ACC112 (cell line): ENCODE measurements around the gene ZNF672.

ENCODE experiments used
- H2AFZ ChIP-seq: fragments of 200-600 bp; sonication (generic); one replicate; pipeline ENCODE4 v1.6.0; 2017; ENCODE audit warnings: antibody characterized with exemption, low read length; ENCODE audit not compliant: unreplicated experiment
- H3K27ac ChIP-seq: fragments of 200-600 bp; sonication (generic); 2 replicates; pipeline ENCODE4 v1.5.1; 2014; ENCODE audit warnings: low read depth, mild to moderate bottlenecking, antibody characterized with exemption, low read length, moderate library complexity
- H3K27me3 ChIP-seq: fragments of 200-600 bp; sonication (generic); 2 replicates; pipeline ENCODE4 v1.6.1; 2014; ENCODE audit warnings: mild to moderate bottlenecking, antibody characterized with exemption, low read length, moderate library complexity, mixed read lengths; ENCODE audit not compliant: insufficient read depth
- H3K36me3 ChIP-seq: fragments of 200-600 bp; sonication (generic); 2 replicates; pipeline ENCODE4 v1.6.1; 2016; ENCODE audit warnings: mild to moderate bottlenecking, antibody characterized with exemption, low read length, moderate library complexity, mixed read lengths; ENCODE audit not compliant: insufficient read depth
- H3K4me1 ChIP-seq: fragments of 200-600 bp; sonication (generic); one replicate; pipeline ENCODE4 v1.6.1; 2016; ENCODE audit warnings: low read length, mixed read lengths; ENCODE audit not compliant: insufficient read depth, unreplicated experiment, control insufficient read depth
- H3K4me3 ChIP-seq: fragments of 200-600 bp; sonication (generic); 2 replicates; pipeline ENCODE4 v1.5.1; 2014; ENCODE audit warnings: mild to moderate bottlenecking, low read depth, low read length
- H3K79me2 ChIP-seq: fragments of 200-600 bp; sonication (generic); one replicate; pipeline ENCODE4 v1.6.0; 2016; ENCODE audit warnings: low read length; ENCODE audit not compliant: control insufficient read depth, unreplicated experiment, insufficient read depth

ZNF672 gene

GRCh38 chr1:248853663-248854375, 15.8 kb downstream of the ZNF672 start:
- Histone ChIP-seq H3K4me1 (peaks cover 7% of the 10 kb centered on the region), H3K27ac (no peak overlapping the region), H2AFZ (no peak overlapping the region), H3K79me2 (peaks cover 22% of the 10 kb centered on the region), H3K36me3 (no peaks in the 10 kb centered on the region), H3K4me3 (no peak overlapping the region), H3K27me3 (no peaks in the 10 kb centered on the region)

GRCh38 chr1:248855580-248855979, 17.6 kb downstream of the ZNF672 start:
- H3K4me1 ChIP-seq, result peaks cover 10% of the 10 kb centered on the region
- H3K36me3 ChIP-seq, result no peaks in the 10 kb centered on the region
- no peak overlapping the region for H3K4me3 ChIP-seq
- H3K79me2 ChIP-seq, result peaks cover 22% of the 10 kb centered on the region
- no peaks in the 10 kb centered on the region for H3K27me3 ChIP-seq
- H3K27ac ChIP-seq, result no peak overlapping the region
- no peak overlapping the region for H2AFZ ChIP-seq

GRCh38 chr1:248856176-248856575, 18.2 kb downstream of the ZNF672 start:
- Histone ChIP-seq H3K4me1 (peaks cover 10% of the 10 kb centered on the region), H3K27ac (no peak overlapping the region), H2AFZ (no peak overlapping the region), H3K36me3 (no peaks in the 10 kb centered on the region), H3K4me3 (no peak overlapping the region), H3K79me2 (peaks cover 22% of the 10 kb centered on the region), H3K27me3 (no peaks in the 10 kb centered on the region)

GRCh38 chr1:248857201-248857600, 19.2 kb downstream of the ZNF672 start:
- peaks cover 10% of the 10 kb centered on the region for H3K4me1 ChIP-seq
- peak overlapping the region; percentile 95 for H3K4me3 ChIP-seq
- no peak overlapping the region for H2AFZ ChIP-seq
- H3K36me3 ChIP-seq, result no peaks in the 10 kb centered on the region
- no peak overlapping the region for H3K27ac ChIP-seq
- H3K79me2 ChIP-seq, result peaks cover 22% of the 10 kb centered on the region
- no peaks in the 10 kb centered on the region for H3K27me3 ChIP-seq

GRCh38 chr1:248857749-248858095, 19.7 kb downstream of the ZNF672 start:
- Histone ChIP-seq H3K27me3 (no peaks in the 10 kb centered on the region), H3K4me3 (peak overlapping the region; percentile 95), H3K79me2 (peaks cover 22% of the 10 kb centered on the region), H3K27ac (no peak overlapping the region), H2AFZ (no peak overlapping the region), H3K4me1 (peaks cover 14% of the 10 kb centered on the region), H3K36me3 (no peaks in the 10 kb centered on the region)

- peaks cover 15% of the 10 kb centered on the region for H3K4me1 ChIP-seq
- no peaks in the 10 kb centered on the region for H3K36me3 ChIP-seq
- H3K27ac ChIP-seq, result peak overlapping the region; percentile 50
- peaks cover 22% of the 10 kb centered on the region for H3K79me2 ChIP-seq
- peak overlapping the region; percentile 94 for H2AFZ ChIP-seq
- H3K4me3 ChIP-seq, result peak overlapping the region; percentile 95
- H3K27me3 ChIP-seq, result no peaks in the 10 kb centered on the region
Measured at GRCh38 chr1:248858096-248858890, 20.3 kb downstream of the ZNF672 start.

GRCh38 chr1:248858891-248859889, 21.2 kb downstream of the ZNF672 start, which contains the start of gene ZNF692:
TSS of gene ZNF692 (minus strand) at chr1:248859085. CDS start at chr1:248858309, 776 bp downstream.
- Histone ChIP-seq H3K36me3 (no peaks in the 10 kb centered on the region), H3K79me2 (peaks cover 22% of the 10 kb centered on the region), H3K4me3 (peak within 1 kb of the TSS; percentile 95), H3K4me1 (peaks cover 15% of the 10 kb centered on the region), H3K27ac (peak within 1 kb of the TSS; percentile 50), H3K27me3 (no peaks in the 10 kb centered on the region), H2AFZ (peak within 1 kb of the TSS; percentile 94)

GRCh38 chr1:248860007-248860406, 22.0 kb downstream of the ZNF672 start:
- no peaks in the 10 kb centered on the region for H3K27me3 ChIP-seq
- H3K4me3 ChIP-seq, result peak overlapping the region; percentile 95
- H3K4me1 ChIP-seq, result peaks cover 15% of the 10 kb centered on the region
- H3K36me3 ChIP-seq, result no peaks in the 10 kb centered on the region
- H3K27ac ChIP-seq, result no peak overlapping the region
- peaks cover 22% of the 10 kb centered on the region for H3K79me2 ChIP-seq
- H2AFZ ChIP-seq, result peak overlapping the region; percentile 58

GRCh38 chr1:248861616-248862015, 23.6 kb downstream of the ZNF672 start:
- H3K36me3 ChIP-seq, result no peaks in the 10 kb centered on the region
- no peak overlapping the region for H3K27ac ChIP-seq
- H3K4me3 ChIP-seq, result no peak overlapping the region
- H2AFZ ChIP-seq, result no peak overlapping the region
- H3K27me3 ChIP-seq, result no peaks in the 10 kb centered on the region
- peaks cover 15% of the 10 kb centered on the region for H3K4me1 ChIP-seq
- H3K79me2 ChIP-seq, result peaks cover 18% of the 10 kb centered on the region

GRCh38 chr1:248862695-248862997, 24.6 kb downstream of the ZNF672 start:
- Histone ChIP-seq H3K36me3 (no peaks in the 10 kb centered on the region), H2AFZ (peak overlapping the region; percentile 72), H3K4me3 (peak overlapping the region; percentile 76), H3K27ac (no peak overlapping the region), H3K27me3 (no peaks in the 10 kb centered on the region), H3K79me2 (peaks cover 8% of the 10 kb centered on the region), H3K4me1 (peaks cover 8% of the 10 kb centered on the region)
